DMS79 (cell line): Measurements from ENCODE around the gene SASS6.
"Not testable (repeated sequence)": the region's sequence is repeated elsewhere in the genome, so short reads cannot be mapped to it uniquely, and the experiment has no call there.

Source experiments
- DNase-seq: peaks from one replicate; lab custom pipeline; 2025; lab: John Stamatoyannopoulos, UW

SASS6 gene

GRCh38 chr1:100101564-100101963 is 31.2 kb downstream of the SASS6 start:
- DNase-seq: no peak

- DNase-seq: no peak
Observed at GRCh38 chr1:100100202-100100601, 32.5 kb downstream of the SASS6 start.

DNA sequence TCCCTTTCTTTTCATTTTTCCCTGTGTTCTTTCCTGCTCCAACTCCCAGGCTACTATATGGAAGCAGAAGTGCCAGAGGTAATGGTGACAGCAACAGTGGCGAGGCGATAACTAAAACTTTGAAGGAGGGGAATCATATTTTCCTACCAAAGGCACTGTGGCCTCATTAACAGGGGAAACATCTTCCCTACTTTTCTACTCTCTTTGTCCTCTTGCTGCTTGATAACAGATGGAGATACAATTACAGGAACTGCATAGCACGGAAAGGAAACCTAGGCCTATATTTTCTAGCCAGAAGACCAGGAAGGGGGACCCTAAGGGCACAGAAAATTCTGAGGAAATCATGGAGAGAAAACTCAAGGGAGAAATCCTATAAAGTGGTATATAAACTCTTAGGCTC is 42.3 kb downstream of the SASS6 start:
- DNase-seq: no peak

GRCh38 chr1:100089082-100089481 is 43.6 kb downstream of the SASS6 start:
- DNase-seq: no peak

DNA sequence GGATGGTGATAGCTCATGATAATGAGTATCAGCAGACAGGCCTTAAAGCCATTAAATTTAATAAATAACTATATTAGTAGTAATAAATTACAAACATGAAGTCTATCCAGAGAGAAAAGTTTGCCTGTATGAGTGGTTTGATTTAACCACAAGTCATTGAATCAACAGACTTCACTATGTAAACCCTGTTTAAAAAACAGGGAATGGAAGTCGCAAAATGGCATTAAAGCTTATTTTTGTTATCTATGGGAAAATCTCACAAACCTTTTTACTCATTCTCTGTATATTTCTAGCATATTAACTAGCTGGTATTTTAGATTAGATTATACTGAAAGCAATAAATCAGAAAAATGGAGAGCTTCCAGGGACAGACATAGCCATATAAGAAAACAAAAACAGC is 45.3 kb downstream of the SASS6 start:
- DNase-seq: no peak

DNA sequence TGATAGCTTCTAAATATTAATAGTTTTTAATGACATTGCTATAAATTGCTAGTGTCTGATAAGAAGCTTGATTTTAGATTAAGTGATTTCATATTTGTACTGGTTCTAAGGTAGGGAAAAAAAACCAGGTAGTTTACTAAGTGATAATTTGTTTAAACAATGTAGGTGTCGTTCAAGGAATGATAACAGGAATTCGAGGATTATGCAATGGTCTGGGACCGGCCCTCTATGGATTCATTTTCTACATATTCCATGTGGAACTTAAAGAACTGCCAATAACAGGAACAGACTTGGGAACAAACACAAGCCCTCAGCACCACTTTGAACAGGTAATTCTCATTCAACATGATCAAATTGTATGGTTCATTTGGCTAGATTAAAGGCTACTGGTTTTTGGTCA is 52.4 kb downstream of the SASS6 start:
- DNase-seq: no peak

DNA sequence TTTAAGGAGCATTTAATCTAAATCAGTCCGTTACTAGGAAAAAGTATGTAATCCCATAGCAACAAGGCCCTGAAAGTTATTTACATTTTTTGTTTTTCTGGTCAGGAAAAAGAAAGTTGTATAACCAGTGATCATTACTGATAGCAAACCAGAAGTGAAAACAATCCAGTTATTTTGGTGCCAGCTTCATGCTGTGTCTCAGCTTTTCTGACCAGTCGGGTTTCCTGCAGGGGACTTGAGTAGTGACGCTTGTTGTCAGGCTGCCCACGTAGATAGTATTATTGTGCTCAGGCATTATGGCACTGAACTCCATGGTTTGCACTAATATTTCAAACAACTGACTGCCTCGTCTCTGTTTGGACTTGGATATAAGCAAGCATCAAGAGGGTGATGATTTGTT is 55.2 kb downstream of the SASS6 start:
- no peak for DNase-seq

GRCh38 chr1:100076744-100077143 is 56.0 kb downstream of the SASS6 start:
- DNase-seq: no peak

- no peak for DNase-seq
Observed at GRCh38 chr1:100076319-100076718, 56.4 kb downstream of the SASS6 start.

GRCh38 chr1:100075773-100076172 is 57.0 kb downstream of the SASS6 start:
- no peak for DNase-seq

- no peak for DNase-seq
Observed at GRCh38 chr1:100074604-100075395, 57.9 kb downstream of the SASS6 start.

DNA sequence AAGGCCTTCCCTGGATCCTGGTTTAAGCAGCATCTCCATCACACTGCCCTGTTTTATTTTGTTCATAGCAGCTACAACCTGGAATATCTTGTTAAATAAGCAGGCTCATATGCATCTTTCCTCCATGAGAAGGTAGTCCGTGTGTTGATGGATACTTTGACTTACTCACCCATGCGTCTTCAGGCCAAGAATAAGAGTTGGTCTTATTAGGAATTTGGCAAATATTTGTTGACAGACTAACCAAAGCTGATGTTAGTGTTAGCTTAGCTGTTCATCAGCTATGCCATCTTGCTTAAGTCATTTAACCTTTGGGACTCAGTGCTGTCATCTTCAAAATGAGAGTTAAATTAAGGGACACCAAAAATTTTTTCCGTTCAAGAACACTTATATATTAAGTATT is 59.2 kb downstream of the SASS6 start:
- DNase-seq: no peak

GRCh38 chr1:100070201-100070939 is 62.4 kb downstream of the SASS6 start:
- peak; percentile 14 for DNase-seq

- DNase-seq: no peak
Observed at GRCh38 chr1:100065969-100066227, 66.8 kb downstream of the SASS6 start.

DNA sequence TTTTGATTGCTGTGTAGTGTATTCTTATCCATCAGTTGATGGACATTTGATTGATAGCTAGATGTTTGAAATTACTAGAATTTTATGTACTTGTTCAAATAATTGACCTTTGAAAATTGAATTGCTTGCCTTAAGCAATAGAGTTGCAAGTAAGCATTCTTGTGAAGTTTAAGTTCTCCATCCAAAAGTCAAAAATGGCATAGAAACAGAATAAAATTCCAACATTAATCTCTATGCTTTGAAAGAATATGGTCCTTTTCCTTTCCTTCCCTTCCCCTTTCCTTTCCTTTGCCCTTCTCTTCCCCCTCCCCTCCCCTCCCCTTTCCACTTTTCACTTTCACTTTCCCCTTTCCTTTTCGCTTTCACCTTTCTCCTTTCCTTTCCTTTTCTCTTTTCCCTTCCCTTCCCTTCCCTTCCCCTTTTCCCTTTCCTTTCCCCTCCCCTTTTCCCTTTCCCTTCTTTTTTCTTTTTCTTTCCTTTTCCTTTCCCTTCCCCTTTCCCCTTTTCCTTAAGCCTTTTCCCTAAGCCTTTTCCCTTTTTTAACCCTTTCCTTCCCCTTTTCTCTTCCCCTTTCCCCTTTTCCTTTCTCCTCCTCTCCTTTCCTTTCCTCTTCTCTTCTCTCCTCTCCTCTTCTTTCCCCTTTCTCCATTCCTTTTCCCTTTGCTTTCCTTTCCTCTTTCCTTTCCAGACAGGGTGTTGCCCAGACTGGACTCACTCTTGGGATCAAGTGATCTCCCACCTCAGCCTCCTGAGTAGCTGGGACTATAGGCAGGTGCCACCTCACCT is 67.4 kb downstream of the SASS6 start:
- DNase-seq: no peak

DNA sequence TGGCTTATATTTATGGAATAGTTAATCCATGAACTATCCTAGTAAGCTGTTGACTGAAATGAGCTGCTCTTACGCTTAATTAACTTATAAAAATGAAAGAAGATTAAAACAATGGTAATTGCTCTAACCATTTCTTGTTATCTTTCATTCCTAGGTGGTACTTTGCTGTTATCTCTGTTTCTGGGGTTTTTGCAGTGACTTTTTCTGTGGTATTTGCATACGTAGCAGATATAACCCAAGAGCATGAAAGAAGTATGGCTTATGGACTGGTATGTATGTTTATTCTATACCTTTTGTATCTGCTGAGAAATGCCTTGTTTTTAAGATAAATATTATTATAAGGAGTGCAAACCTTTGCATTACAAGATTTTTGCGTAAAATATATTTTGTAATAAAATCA is 71.0 kb downstream of the SASS6 start:
- DNase-seq: no peak

DNA sequence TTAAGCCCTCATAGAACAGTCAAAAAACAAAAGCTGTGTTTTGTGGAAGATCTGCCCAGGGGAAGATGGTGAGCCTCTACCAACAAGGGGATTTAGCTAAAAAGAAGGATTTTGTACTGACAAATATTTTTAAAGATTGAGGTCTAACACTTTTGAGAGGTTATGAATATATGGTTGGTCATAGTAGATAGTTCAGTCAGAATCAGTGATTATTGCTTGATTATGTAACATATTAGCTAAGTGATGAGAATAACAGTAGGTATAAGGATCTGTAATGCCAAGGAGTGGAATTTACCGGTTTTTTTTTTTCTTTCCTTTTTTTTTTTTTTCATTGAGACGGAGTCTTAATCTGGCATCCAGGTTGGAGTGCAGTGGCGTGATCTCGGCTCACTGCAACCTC is 79.0 kb downstream of the SASS6 start:
- DNase-seq: no peak

DNA sequence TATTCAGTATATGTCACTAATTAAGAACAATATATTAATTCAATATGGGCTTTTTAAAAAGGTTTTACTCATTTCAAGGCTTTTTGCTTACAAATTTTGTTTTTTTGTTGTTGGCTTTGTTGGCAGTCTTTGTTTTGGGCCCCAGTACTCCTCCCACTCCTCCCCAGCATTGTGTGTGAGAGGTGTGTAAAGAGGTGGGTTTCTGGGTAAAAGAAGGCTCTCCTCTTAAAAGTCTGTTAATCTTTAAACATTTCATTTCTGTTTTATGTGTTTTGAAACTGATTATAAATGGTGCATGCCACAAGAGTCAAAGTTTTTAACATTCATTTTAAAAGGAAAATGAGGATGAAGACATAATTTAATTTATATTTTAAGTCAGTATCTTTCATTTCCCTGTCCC is 79.6 kb downstream of the SASS6 start:
- DNase-seq: no peak

DNA sequence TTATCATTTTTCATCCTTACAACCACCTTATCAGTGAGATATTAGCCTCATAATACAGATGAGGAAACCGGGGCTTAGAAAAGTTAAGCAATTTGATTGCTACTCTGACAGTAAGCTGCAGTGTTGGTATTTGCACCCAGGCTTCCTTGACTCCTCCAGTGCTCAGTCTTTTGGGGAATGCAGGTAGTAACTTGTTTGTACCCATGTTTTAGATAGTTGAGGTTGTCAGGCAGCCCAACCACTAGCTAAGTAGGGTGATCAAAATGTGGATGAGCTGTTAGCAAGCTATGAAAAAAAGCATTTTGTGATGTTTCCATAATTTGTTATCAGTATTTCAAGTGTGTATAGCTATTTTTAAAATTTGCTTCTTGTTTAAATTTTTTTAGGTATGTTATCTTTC is 80.8 kb downstream of the SASS6 start:
- DNase-seq: no peak

- no peak for DNase-seq
Observed at GRCh38 chr1:100051401-100051800, 81.3 kb downstream of the SASS6 start.

- no peak for DNase-seq
Observed at GRCh38 chr1:100050139-100050538, 82.6 kb downstream of the SASS6 start.

- DNase-seq: not testable (repeated sequence)
Observed at GRCh38 chr1:100047235-100047708, 85.5 kb downstream of the SASS6 start.

DNA sequence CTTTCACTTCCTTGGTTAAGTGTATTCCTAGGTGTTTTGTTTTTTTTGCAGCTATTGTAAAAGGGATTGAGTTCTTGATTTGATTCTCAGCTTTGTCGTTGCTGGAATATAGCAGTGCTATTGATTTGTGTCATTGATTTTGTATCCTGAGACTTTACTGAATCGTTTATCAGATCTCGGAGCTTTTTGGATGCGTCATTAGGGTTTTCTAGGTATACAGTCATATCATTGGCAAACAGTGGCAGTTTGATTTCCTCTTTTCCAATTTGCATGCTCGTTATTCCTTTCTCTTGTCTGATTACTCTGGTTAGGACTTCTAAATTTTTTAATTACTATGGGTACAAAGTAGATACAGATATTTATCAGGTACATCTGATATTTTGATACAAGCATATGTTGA is 87.5 kb downstream of the SASS6 start:
- no peak for DNase-seq
